Mucosa of rectum (tissue), 2 donors: ENCODE measurements around the gene HNRNPH2.

ENCODE experiments used
- H3K27ac ChIP-seq, 2 donors: one replicate each; pipeline ENCODE4 v1.7.0; 2013; ENCODE audit warnings: inconsistent platforms in 2 of 2, low read depth in 2 of 2, low read length in 2 of 2
- H3K27me3 ChIP-seq, 2 donors: one replicate each; pipeline ENCODE4 v1.7.0; 2013; ENCODE audit warnings: low read length in 2 of 2; ENCODE audit not compliant: control insufficient read depth in 2 of 2, insufficient read depth in 2 of 2
- H3K36me3 ChIP-seq, 2 donors: one replicate each; pipeline ENCODE4 v1.7.0; 2013; ENCODE audit warnings: low read length in 2 of 2; ENCODE audit not compliant: control insufficient read depth in 2 of 2, insufficient read depth in 2 of 2
- H3K4me1 ChIP-seq, 2 donors: one replicate each; pipeline ENCODE4 v1.7.0; 2013; ENCODE audit warnings: low read length in 2 of 2, mild to moderate bottlenecking in 1 of 2; ENCODE audit not compliant: control insufficient read depth in 2 of 2, insufficient read depth in 2 of 2
- H3K4me3 ChIP-seq, 2 donors: one replicate each; pipeline ENCODE4 v1.7.0; 2013; ENCODE audit warnings: low read length in 2 of 2
- H3K9ac ChIP-seq, 2 donors: one replicate each; pipeline ENCODE4 v1.7.0; 2013; ENCODE audit warnings: low read length in 2 of 2, low read depth in 1 of 2, mild to moderate bottlenecking in 1 of 2
- H3K9me3 ChIP-seq, 2 donors: one replicate each; pipeline ENCODE4 v1.7.0; 2013; ENCODE audit warnings: low read length in 2 of 2; ENCODE audit not compliant: control insufficient read depth in 2 of 2
- donor health status: healthy.
- donor health status: Normal muscosa, but diverticular disease.

Gene HNRNPH2

GRCh38 chrX:101449279-101449678 is 41.3 kb downstream of the HNRNPH2 start:
- no peak overlapping the region for H3K9ac ChIP-seq
- H3K27me3 ChIP-seq, result no peaks in the 10 kb centered on the region
- H3K4me1 ChIP-seq, result no peaks in the 10 kb centered on the region
- H3K36me3 ChIP-seq, result peaks cover 0 to 6% of the 10 kb centered on the region in 2 donors
- H3K4me3 ChIP-seq, result no peak overlapping the region
- no peaks in the 10 kb centered on the region for H3K9me3 ChIP-seq
- H3K27ac ChIP-seq, result no peak overlapping the region

- H3K36me3 ChIP-seq, result peaks cover 0 to 6% of the 10 kb centered on the region in 2 donors
- no peak overlapping the region for H3K4me3 ChIP-seq
- no peaks in the 10 kb centered on the region for H3K27me3 ChIP-seq
- H3K27ac ChIP-seq, result no peak overlapping the region
- no peaks in the 10 kb centered on the region for H3K4me1 ChIP-seq
- no peaks in the 10 kb centered on the region for H3K9me3 ChIP-seq
- H3K9ac ChIP-seq, result no peak overlapping the region
Measured at GRCh38 chrX:101450085-101450484, 42.1 kb downstream of the HNRNPH2 start.

GRCh38 chrX:101450961-101451360 is 42.9 kb downstream of the HNRNPH2 start:
- Histone ChIP-seq H3K9me3 (no peaks in the 10 kb centered on the region), H3K27me3 (no peaks in the 10 kb centered on the region), H3K4me1 (no peaks in the 10 kb centered on the region), H3K4me3 (no peak overlapping the region), H3K27ac (no peak overlapping the region), H3K9ac (no peak overlapping the region), H3K36me3 (peaks cover 0 to 6% of the 10 kb centered on the region in 2 donors)

DNA sequence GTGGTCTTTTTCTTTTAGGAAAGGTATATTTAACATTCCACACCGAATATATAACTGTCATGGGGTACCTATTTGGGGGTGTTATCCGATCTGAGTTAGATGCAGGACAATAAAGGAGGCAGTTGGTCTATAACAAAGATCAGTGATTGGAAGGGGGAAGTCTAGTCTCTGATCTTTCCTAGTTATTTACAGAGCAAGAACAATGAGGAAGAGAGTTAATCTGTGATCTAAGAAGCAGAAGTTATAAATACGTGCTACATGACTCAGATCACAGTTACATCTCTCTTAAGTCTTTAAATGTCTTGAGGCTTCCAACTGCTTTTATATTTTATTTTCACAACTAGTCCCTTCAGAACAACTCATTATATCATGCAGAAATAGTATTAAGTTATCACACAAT is 44.0 kb downstream of the HNRNPH2 start:
- H3K9me3 ChIP-seq, result no peaks in the 10 kb centered on the region
- no peak overlapping the region for H3K9ac ChIP-seq
- no peaks in the 10 kb centered on the region for H3K27me3 ChIP-seq
- H3K4me1 ChIP-seq, result no peaks in the 10 kb centered on the region
- peaks cover 0 to 6% of the 10 kb centered on the region in 2 donors for H3K36me3 ChIP-seq
- H3K27ac ChIP-seq, result no peak overlapping the region
- H3K4me3 ChIP-seq, result no peak overlapping the region

GRCh38 chrX:101460669-101461068 is 52.6 kb downstream of the HNRNPH2 start:
- no peak overlapping the region for H3K4me3 ChIP-seq
- no peaks in the 10 kb centered on the region for H3K36me3 ChIP-seq
- H3K9ac ChIP-seq, result no peak overlapping the region
- H3K27me3 ChIP-seq, result no peaks in the 10 kb centered on the region
- H3K4me1 ChIP-seq, result no peaks in the 10 kb centered on the region
- H3K9me3 ChIP-seq, result no peaks in the 10 kb centered on the region
- H3K27ac ChIP-seq, result no peak overlapping the region

GRCh38 chrX:101462892-101463291 is 54.9 kb downstream of the HNRNPH2 start:
- Histone ChIP-seq H3K9me3 (no peaks in the 10 kb centered on the region), H3K4me1 (no peaks in the 10 kb centered on the region), H3K9ac (no peak overlapping the region), H3K27me3 (no peaks in the 10 kb centered on the region), H3K36me3 (no peaks in the 10 kb centered on the region), H3K4me3 (no peak overlapping the region), H3K27ac (no peak overlapping the region)
